Non-pigmented ciliary epithelial cell (primary cell): ENCODE results near the gene TSPAN33.
"Not testable (repeated sequence)": the region's sequence is repeated elsewhere in the genome, so short reads cannot be mapped to it uniquely, and the experiment has no call there.

Source experiments
- DNase-seq: peaks from one replicate; pipeline ENCODE4 v3.0.0-alpha.2; 2010; ENCODE audit warnings: low read depth

The TSPAN33 gene

DNA sequence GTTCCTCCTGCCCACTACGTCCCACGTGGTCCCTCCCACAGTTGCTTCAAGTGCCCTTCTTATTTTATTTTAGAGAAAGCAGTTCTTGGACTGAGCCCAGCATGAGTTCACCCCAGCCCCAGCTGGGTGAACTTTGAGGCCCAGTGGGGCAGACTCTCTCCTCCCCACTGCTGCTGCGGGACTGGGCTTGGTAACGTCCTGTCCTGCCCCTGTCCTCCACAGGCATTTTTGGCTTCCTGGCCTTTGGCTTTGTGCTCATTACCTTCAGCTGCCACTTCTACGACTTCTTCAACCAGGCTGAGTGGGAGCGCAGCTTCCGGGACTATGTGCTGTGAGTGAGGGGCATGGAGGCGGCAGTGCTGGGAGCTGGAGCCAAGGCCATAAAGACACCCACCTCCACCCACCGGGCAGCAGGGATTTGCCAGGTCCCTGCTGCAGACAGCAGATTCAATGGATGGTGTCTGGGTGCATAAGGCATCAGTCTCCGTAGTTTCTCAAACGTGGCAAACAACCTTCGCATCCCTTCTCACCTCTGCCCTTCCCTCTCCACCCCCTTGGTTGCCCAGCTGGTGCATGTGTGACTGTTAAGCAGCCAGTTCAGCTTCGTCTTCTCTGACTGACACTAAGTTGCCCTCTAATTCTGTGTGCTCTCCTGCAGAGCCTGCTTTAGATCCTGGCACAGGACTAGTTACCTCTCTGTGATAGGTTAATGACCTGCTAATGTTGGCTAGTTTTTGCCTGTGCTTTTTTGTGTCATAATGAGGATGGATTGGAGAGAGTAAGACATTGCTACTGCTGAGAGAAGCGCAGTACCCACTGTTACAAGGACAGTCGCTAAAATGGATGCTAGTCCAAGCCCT, 64.8 kb downstream of the TSPAN33 start:
- no peak for DNase-seq

DNA sequence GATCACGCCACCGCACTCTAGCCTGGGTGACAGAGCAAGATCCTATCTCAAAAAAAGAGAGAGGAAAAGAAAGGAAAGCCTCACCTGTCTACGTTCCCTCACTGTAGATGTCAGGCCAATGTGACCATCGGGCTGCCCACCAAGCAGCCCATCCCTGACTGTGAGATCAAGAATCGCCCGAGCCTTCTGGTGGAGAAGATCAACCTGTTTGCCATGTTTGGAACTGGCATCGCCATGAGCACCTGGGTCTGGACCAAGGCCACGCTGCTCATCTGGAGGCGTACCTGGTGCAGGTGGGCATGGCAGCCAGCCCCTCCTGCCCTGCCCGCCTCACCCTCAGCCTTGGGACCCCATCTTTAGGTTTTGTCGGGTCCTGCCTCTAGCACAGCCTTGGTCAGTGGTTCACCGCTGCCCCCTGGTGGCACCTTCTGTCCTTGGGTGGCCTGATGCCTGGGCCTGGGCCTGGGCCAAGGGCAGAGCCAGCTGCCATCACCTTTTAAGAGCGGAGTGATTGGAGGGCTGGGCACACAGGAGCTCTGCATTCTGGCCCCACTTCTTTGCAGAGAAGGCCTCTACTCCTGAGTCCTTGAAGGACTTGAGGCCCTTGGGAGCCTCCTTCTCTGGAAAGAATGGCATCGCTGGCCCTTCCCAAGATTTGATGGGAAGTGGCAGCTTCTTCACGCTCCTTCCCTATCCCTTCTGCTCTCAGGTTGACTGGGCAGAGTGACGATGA, 65.9 kb downstream of the TSPAN33 start:
- DNase-seq, result no peak

DNA sequence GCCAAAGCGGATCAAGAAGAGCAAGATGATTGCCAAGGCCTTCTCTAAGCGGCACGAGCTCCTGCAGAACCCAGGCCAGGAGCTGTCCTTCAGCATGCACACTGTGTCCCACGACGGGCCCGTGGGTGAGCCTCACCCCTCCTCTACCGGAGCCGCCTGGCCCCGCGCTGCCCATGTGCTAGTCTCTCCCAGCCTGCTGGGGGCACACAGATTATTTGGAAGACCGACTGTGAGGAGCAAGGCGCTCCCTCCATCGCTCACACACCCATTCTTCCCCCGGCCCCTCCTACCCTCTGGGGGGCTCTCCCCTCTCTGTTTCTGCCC, 66.4 kb downstream of the TSPAN33 start:
- DNase-seq, result no peak

DNA sequence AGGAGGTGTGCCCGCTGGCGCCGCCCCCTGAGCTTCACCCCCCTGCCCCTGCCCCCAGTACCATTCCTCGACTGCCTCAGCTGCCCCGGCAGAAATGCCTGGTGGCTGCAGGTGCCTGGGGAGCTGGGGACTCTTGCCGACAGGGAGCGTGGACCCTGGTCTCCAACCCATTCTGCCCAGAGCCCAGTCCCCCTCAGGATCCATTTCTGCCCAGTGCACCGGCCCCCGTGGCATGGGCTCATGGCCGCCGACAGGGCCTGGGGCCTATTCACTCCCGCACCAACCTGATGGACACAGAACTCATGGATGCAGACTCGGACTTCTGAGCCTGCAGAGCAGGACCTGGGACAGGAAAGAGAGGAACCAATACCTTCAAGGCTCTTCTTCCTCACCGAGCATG, 67.6 kb downstream of the TSPAN33 start:
- no peak for DNase-seq

DNA sequence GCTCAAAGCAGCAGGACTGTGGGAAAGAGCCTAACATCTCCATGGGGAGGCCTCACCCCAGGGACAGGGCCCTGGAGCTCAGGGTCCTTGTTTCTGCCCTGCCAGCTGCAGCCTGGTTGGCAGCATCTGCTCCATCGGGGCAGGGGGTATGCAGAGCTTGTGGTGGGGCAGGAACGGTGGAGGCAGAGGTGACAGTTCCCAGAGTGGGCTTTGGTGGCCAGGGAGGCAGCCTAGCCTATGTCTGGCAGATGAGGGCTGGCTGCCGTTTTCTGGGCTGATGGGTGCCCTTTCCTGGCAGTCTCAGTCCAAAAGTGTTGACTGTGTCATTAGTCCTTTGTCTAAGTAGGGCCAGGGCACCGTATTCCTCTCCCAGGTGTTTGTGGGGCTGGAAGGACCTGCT, 68.1 kb downstream of the TSPAN33 start:
- no peak for DNase-seq

DNA sequence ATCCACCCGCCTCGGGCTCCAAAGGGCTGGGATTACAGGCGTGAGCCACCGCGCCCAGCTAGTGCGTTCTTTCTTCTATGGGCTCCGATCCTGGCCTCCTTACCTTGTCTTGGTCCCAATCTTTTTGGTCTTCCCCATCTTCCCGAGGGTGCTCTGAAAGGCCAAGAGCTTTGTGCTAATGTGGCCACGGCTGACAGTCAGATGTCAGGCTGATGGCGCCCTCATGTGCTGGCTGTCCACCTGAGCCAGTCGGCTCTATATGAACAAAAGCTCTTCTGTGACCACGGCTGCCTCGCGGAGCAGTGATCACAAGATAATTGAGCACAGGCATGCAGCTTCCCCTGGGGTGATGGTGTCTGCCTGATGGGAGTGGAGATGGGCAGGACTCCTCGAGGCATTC, 69.3 kb downstream of the TSPAN33 start:
- no peak for DNase-seq

DNA sequence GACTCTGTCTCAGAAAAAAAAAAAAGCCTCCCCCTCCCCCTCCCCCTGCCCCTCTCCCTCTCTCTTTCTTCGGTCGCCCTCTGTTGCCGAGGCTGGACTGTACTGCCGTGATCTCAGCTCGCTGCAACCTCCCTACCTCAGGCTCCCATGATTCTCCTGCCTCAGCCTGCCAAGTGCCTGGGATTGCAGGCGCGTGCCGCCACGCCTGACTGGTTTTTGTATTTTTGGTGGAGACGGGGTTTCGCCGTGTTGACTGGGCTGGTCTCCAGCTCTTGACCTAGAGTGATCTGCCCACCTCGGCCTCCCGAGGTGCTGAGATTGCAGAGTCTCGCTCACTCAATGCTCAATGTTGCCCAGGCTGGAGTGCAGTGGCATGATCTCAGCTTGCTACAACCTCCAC, 71.2 kb downstream of the TSPAN33 start:
- DNase-seq, result not testable (repeated sequence)

DNA sequence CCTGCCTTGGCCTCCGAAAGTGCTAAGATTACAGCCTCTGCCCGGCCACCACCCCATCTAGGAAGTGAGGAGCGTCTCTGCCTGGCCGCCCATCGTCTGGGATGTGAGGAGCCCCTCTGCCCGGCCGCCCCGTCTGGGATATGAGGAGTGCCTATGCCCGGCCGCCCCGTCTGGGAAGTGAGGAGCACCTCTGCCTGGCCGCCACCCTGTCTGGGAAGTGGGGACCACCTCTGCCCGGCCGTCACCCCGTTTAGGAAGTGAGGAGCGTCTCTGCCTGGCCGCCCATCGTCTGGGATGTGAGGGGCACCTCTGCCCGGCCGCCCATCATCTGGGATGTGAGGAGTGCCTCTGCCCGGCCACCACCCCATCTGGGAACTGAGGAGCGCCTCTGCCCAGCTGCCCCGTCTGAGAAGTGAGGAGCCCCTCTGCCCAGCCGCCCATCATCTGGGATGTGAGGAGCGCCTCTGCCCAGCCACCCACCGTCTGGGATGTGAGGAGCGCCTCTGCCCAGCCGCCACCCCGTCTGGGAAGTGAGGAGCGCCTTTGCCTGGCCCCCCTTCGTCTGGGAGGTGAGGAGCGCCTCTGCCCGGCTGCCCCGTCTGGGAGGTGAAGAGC, 71.7 kb downstream of the TSPAN33 start:
- DNase-seq, result not testable (repeated sequence)

DNA sequence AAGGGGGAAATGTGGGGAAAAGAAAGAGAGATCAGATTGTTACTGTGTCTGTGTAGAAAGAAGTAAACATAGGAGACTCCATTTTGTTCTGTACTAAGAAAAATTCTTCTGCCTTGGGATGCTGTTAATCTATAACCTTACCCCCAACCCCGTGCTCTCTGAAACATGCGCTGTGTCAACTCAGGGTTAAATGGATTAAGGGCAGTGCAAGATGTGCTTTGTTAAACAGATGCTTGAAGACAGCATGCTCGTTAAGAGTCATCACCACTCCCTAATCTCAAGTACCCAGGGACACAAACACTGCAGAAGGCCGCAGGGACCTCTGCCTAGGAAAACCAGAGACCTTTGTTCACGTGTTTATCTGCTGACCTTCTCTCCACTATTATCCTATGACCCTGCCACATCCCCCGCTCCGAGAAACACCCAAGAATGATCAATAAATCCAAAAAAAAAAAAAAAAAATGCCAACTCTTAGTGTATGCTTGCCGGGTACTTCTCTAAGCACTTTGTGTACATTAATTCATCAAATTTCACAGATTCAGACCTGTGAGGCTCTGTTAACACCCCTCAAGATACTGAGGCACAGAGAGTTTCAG, 72.4 kb downstream of the TSPAN33 start:
- not testable (repeated sequence) for DNase-seq

DNA sequence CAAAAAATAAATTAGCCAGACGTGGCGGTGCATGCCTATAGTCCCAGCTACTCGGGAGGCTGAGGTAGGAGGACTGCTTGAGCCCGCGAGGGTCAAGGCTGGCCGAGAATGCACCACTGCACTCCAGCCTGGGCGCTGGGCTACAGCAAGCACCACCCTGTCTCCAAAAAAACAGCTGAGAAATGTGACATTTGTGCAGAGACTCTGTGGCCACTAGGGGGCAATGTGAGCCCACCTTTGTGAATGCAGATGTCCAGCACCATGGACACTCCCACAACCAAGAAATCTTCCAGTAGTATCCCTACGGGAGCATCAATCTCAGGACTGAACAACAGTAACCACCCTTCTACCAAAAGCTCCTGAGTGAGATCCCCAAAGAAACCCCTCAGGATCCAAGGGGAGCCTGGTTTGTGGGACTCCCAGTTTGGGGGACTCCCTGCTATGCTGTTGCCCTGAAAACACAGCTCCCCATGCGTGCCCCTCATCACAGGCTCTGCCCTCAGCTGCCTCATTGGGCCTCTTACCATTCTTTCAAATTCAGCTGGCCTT, 74.1 kb downstream of the TSPAN33 start:
- DNase-seq, result peak; percentile 34

DNA sequence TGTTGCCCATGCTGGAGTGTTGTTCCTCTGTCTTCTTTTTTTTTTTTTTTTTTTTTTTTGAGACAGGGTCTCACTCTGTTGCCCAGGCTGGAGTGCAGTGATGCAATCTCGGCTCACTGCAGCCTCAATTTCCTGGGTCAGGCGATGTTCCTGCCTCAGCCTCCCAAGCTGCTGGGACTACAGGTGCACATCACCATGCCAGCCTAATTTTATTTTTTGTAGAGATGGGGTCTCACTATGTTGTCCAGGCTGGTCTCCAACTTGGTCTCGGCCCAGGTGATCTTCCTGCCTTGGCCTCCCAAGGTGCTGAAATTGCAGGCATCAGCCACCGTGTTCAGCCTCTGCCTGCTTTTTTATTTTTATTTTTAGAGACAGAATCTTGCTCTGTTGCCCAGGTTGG, 74.7 kb downstream of the TSPAN33 start:
- DNase-seq, result not testable (repeated sequence)
